ENCODE data around the gene CPNE7. TPM values are rescaled to one million over a fixed set of nuclear protein-coding genes. Genes with fewer than 3 reads are reported as not detected.

The CPNE7 gene
- total RNA-seq, 2 donors from 2014 or later: 1.5 to 2.1 TPM

GRCh38 chr16:89546781-89547180 is 28.8 kb upstream of the CPNE7 start:
- no peak overlapping the region for H3K9ac ChIP-seq (ENCODE audit: extremely low read depth, low read length, poor library complexity, severe bottlenecking)
- peaks cover 73% of the 10 kb centered on the region for H3K36me3 Mint-ChIP-seq (ENCODE audit: low read depth)
- no peak overlapping the region for H3K27ac Mint-ChIP-seq
- no peaks in the 10 kb centered on the region for H3K27me3 Mint-ChIP-seq (ENCODE audit: insufficient read depth)
- peaks cover 61% of the 10 kb centered on the region for H3K36me3 ChIP-seq (ENCODE audit: control insufficient read depth, insufficient read depth, low read length)
- no peak overlapping the region for H3K4me3 Mint-ChIP-seq
- H3K4me3 ChIP-seq (ENCODE audit: low read length): no peak overlapping the region
- no peak for DNase-seq
- no peak for TF ChIP-seq CTCF (conservative IDR thresholded peaks at IDR 0.05)
- H3K27me3 ChIP-seq (ENCODE audit: control insufficient read depth, insufficient read depth, low read length, poor library complexity, severe bottlenecking): no peaks in the 10 kb centered on the region
- no peaks in the 10 kb centered on the region for H3K4me1 ChIP-seq (ENCODE audit: control insufficient read depth, insufficient read depth, low read length)
- H3K9me3 ChIP-seq (ENCODE audit: control insufficient read depth, low read length): no peaks in the 10 kb centered on the region
- H3K4me1 Mint-ChIP-seq: peaks cover 2% of the 10 kb centered on the region
- no peak overlapping the region for H3K27ac ChIP-seq (ENCODE audit: low read depth, low read length)
- H3K9me3 Mint-ChIP-seq: no peaks in the 10 kb centered on the region
- 90 to 96% methylated on average over 12 to 19 of the region's 19 CpGs for WGBS, 2 experiments (ENCODE audit: insufficient coverage in 1 of 2, insufficient read length in 1 of 2)

DNA sequence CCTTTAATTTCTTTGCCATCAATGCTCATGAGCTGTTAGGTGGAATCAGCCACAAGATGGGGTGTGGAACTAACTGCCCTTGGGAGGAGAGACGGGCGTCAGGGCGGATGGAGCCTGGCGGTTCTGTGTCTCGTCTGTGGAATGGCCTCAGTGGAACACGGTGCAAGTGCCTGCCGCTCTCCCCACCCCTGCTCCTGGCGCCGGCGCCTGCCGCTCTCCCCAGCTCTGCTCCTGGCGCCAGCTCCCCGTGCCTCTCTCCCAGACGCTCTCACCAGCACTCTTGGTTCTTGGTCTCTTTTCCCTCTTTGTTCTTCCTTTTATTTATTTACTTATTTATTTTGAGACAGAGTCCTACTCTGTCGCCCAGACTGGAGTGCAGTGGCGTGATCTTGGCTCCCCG is 28.3 kb upstream of the CPNE7 start:
- no peak overlapping the region for H3K9ac ChIP-seq (ENCODE audit: extremely low read depth, low read length, poor library complexity, severe bottlenecking)
- H3K4me1 Mint-ChIP-seq: peaks cover 2% of the 10 kb centered on the region
- H3K9me3 ChIP-seq (ENCODE audit: control insufficient read depth, low read length): no peaks in the 10 kb centered on the region
- H3K4me3 ChIP-seq (ENCODE audit: low read length): no peak overlapping the region
- H3K27me3 ChIP-seq (ENCODE audit: control insufficient read depth, insufficient read depth, low read length, poor library complexity, severe bottlenecking): no peaks in the 10 kb centered on the region
- H3K9me3 Mint-ChIP-seq: no peaks in the 10 kb centered on the region
- peaks cover 61% of the 10 kb centered on the region for H3K36me3 ChIP-seq (ENCODE audit: control insufficient read depth, insufficient read depth, low read length)
- WGBS, 2 experiments (ENCODE audit: insufficient coverage in 1 of 2, insufficient read length in 1 of 2): 95 to 97% methylated on average over 16 to 17 of the region's 17 CpGs
- H3K4me3 Mint-ChIP-seq: no peak overlapping the region
- no peak for DNase-seq
- H3K36me3 Mint-ChIP-seq (ENCODE audit: low read depth): peaks cover 74% of the 10 kb centered on the region
- no peak for TF ChIP-seq CTCF (conservative IDR thresholded peaks at IDR 0.05)
- no peak overlapping the region for H3K27ac Mint-ChIP-seq
- no peaks in the 10 kb centered on the region for H3K4me1 ChIP-seq (ENCODE audit: control insufficient read depth, insufficient read depth, low read length)
- no peaks in the 10 kb centered on the region for H3K27me3 Mint-ChIP-seq (ENCODE audit: insufficient read depth)
- no peak overlapping the region for H3K27ac ChIP-seq (ENCODE audit: low read depth, low read length)

DNA sequence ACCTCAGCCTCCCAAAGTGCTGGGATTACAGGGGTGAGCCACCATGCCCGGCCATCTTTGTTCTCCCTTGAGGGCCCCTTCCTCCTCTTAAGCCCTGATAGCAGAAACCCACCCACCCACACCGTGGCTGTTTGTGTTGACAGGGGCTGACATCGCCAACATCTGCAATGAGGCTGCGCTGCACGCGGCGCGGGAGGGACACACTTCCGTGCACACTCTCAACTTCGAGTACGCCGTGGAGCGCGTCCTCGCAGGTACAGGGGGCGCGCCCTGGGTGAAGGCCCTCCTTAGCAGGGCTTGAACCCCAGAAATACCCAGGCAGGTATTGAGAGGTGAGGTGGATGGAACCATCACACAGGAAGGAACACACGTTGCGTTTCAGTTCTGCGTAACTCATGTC is 27.7 kb upstream of the CPNE7 start:
- H3K4me1 ChIP-seq (ENCODE audit: control insufficient read depth, insufficient read depth, low read length): no peaks in the 10 kb centered on the region
- H3K9ac ChIP-seq (ENCODE audit: extremely low read depth, low read length, poor library complexity, severe bottlenecking): no peak overlapping the region
- 98% methylated on average over 18 to 20 of the region's 20 CpGs for WGBS, 2 experiments (ENCODE audit: insufficient coverage in 1 of 2, insufficient read length in 1 of 2)
- Mint-ChIP-seq H3K27ac (no peak overlapping the region), H3K27me3 (ENCODE audit: insufficient read depth) (no peaks in the 10 kb centered on the region), H3K4me3 (no peak overlapping the region), H3K9me3 (no peaks in the 10 kb centered on the region), H3K4me1 (peaks cover 2% of the 10 kb centered on the region), H3K36me3 (ENCODE audit: low read depth) (peaks cover 75% of the 10 kb centered on the region)
- H3K27me3 ChIP-seq (ENCODE audit: control insufficient read depth, insufficient read depth, low read length, poor library complexity, severe bottlenecking): no peaks in the 10 kb centered on the region
- no peak overlapping the region for H3K27ac ChIP-seq (ENCODE audit: low read depth, low read length)
- H3K9me3 ChIP-seq (ENCODE audit: control insufficient read depth, low read length): no peaks in the 10 kb centered on the region
- peaks cover 67% of the 10 kb centered on the region for H3K36me3 ChIP-seq (ENCODE audit: control insufficient read depth, insufficient read depth, low read length)
- no peak for TF ChIP-seq CTCF (conservative IDR thresholded peaks at IDR 0.05)
- no peak overlapping the region for H3K4me3 ChIP-seq (ENCODE audit: low read length)
- DNase-seq: no peak
